ENCODE data around the gene FAM240A. TPM values are rescaled to one million over a fixed set of nuclear protein-coding genes. Genes with fewer than 3 reads are reported as not detected.
A peak's percentile ranks its signal among the peaks of the same experiment; 100 is the strongest.

The FAM240A gene
- total and polyA plus RNA-seq, 8 donors, result not detected

- 80 to 97% methylated on average over 8 of the region's 8 CpGs for WGBS, 2 donors
- FAIRE-seq (no peak), DNase-seq (peak in 5 of 6 donors; percentile 8 to 51 (median 23)), ATAC-seq (no peak)
- Histone ChIP-seq H3K27me3 (no peaks in the 10 kb centered on the region), H3K9me3 (no peaks in the 10 kb centered on the region), H3K4me3 (no peak overlapping the region), H3K4me1 (peaks cover 0 to 7% (median 3%) of the 10 kb centered on the region in 3 donors), H3K36me3 (peaks cover 0 to 4% (median 0%) of the 10 kb centered on the region in 3 donors), H3K27ac (no peak overlapping the region)
- intact Hi-C loops (cut with DNase I), result no loop called here
- no peak for TF ChIP-seq CTCF (IDR thresholded peaks at IDR 0.05)
These were observed 54.8 kb downstream of the FAM240A start for GRCh38 chr3:46667061-46667621.

GRCh38 chr3:46667657-46668056 is 55.3 kb downstream of the FAM240A start:
- Histone ChIP-seq H3K27ac (no peak overlapping the region), H3K4me1 (peaks cover 0 to 7% (median 3%) of the 10 kb centered on the region in 3 donors), H3K36me3 (peaks cover 0 to 4% (median 0%) of the 10 kb centered on the region in 3 donors), H3K9me3 (no peaks in the 10 kb centered on the region), H3K27me3 (no peaks in the 10 kb centered on the region), H3K4me3 (no peak overlapping the region)
- intact Hi-C loops (cut with DNase I), result no loop called here
- FAIRE-seq (no peak), DNase-seq (peak in 3 of 6 donors; percentile 13 to 44 (median 33)), ATAC-seq (no peak)
- 87 to 90% methylated on average over 9 of the region's 9 CpGs for WGBS, 2 donors
- TF ChIP-seq CTCF (IDR thresholded peaks at IDR 0.05), result no peak

GRCh38 chr3:46668116-46668515 is 55.8 kb downstream of the FAM240A start:
- no peaks in the 10 kb centered on the region for H3K27me3 ChIP-seq
- H3K36me3 ChIP-seq, result peaks cover 0 to 4% (median 0%) of the 10 kb centered on the region in 3 donors
- no peak overlapping the region for H3K4me3 ChIP-seq
- H3K9me3 ChIP-seq, result no peaks in the 10 kb centered on the region
- no peak overlapping the region for H3K27ac ChIP-seq
- no peak for TF ChIP-seq CTCF (IDR thresholded peaks at IDR 0.05)
- FAIRE-seq (no peak), ATAC-seq (no peak), DNase-seq (peak in 2 of 6 donors; percentile 39 to 52)
- WGBS, 2 donors, result 61 to 67% methylated on average over 8 of the region's 8 CpGs
- H3K4me1 ChIP-seq, result peaks cover 0 to 7% (median 3%) of the 10 kb centered on the region in 3 donors
- intact Hi-C loops (cut with DNase I), result no loop called here

GRCh38 chr3:46668591-46668990 is 56.3 kb downstream of the FAM240A start:
- peaks cover 0 to 4% (median 0%) of the 10 kb centered on the region in 3 donors for H3K36me3 ChIP-seq
- no peak for ATAC-seq
- DNase-seq, result peak in 3 of 6 donors; percentile 15 to 40 (median 28)
- H3K27ac ChIP-seq, result no peak overlapping the region
- peaks cover 0 to 7% (median 3%) of the 10 kb centered on the region in 3 donors for H3K4me1 ChIP-seq
- intact Hi-C loops (cut with DNase I), result no loop called here
- no peaks in the 10 kb centered on the region for H3K9me3 ChIP-seq
- H3K27me3 ChIP-seq, result no peaks in the 10 kb centered on the region
- no peak for FAIRE-seq
- 68 to 69% methylated on average over 2 of the region's 2 CpGs for WGBS, 2 donors
- TF ChIP-seq CTCF (IDR thresholded peaks at IDR 0.05), result no peak
- H3K4me3 ChIP-seq, result no peak overlapping the region
